Measurements from ENCODE around the gene PTGDS. TPM values are rescaled to one million over a fixed set of nuclear protein-coding genes. Genes with fewer than 3 reads are reported as not detected.

PTGDS gene
- total RNA-seq, 1 donor from 2014 or later, result 52.6 TPM

DNA sequence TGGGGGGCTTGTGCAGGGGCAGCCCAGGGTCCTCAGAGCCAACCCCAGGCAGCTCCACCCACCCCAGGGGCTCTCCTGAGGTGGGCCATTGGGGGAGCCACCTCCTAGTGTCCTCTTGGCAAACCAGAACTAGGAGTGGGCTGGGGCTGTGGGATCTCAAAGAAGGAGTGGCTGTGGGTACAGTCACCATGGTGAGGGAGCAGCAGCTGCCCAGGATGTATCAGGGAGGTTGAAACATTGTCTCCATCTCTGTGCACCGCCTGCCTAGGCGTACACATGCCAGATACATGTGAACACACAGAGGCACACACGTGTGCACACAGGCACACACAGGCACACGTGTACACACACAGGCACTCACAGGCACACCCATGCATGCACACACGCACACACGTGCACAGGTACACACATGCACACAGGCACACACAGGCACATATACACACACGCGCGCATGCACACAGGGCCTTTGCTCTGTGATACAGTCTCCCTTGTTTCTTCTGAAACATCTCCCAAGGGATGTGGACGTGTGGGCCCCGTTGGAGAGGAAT is 14.5 kb upstream of the PTGDS start:
- peaks cover 3% of the 10 kb centered on the region for H3K27me3 Mint-ChIP-seq (ENCODE audit: low read depth)
- H3K9me3 Mint-ChIP-seq, result no peaks in the 10 kb centered on the region
- peaks cover 6% of the 10 kb centered on the region for H3K4me1 Mint-ChIP-seq
- no peaks in the 10 kb centered on the region for H3K36me3 Mint-ChIP-seq
- H3K27ac Mint-ChIP-seq, result peak overlapping the region; percentile 50
- no peak overlapping the region for H3K4me3 Mint-ChIP-seq
- TF ChIP-seq, protein P1, sequence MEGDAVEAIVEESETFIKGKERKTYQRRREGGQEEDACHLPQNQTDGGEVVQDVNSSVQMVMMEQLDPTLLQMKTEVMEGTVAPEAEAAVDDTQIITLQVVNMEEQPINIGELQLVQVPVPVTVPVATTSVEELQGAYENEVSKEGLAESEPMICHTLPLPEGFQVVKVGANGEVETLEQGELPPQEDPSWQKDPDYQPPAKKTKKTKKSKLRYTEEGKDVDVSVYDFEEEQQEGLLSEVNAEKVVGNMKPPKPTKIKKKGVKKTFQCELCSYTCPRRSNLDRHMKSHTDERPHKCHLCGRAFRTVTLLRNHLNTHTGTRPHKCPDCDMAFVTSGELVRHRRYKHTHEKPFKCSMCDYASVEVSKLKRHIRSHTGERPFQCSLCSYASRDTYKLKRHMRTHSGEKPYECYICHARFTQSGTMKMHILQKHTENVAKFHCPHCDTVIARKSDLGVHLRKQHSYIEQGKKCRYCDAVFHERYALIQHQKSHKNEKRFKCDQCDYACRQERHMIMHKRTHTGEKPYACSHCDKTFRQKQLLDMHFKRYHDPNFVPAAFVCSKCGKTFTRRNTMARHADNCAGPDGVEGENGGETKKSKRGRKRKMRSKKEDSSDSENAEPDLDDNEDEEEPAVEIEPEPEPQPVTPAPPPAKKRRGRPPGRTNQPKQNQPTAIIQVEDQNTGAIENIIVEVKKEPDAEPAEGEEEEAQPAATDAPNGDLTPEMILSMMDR (IDR thresholded peaks at IDR 0.05; ENCODE audit: unreplicated experiment), result no peak
- DNase-seq (ENCODE audit: low spot score in 2 of 2, unreplicated experiment in 2 of 2), result no peak

DNA sequence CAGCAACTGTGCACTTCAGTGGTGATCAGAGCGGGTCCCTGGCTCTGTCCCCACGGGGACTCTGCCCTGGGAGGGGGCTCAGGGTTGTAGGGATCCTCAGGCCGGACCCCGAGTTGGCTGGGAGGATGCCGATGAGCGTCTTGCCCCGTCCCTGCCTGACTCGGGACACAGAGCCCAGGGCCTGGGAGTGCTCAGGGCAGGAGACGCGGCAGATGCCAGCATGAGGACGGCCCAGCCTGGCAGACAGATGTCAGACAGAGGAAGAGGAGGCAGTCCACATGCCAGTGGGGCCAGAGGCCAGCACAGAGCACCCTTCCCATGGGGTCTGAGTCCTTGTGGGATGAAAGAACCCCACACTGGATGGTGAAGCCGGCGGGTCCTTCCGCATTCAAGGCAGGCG is 14.0 kb upstream of the PTGDS start:
- Mint-ChIP-seq H3K27me3 (ENCODE audit: low read depth) (peaks cover 3% of the 10 kb centered on the region), H3K4me1 (peaks cover 6% of the 10 kb centered on the region), H3K9me3 (no peaks in the 10 kb centered on the region), H3K4me3 (no peak overlapping the region), H3K36me3 (no peaks in the 10 kb centered on the region), H3K27ac (peak overlapping the region; percentile 50)
- TF ChIP-seq, protein P1 (IDR thresholded peaks at IDR 0.05; ENCODE audit: unreplicated experiment), result no peak
- DNase-seq (ENCODE audit: low spot score in 2 of 2, unreplicated experiment in 2 of 2), result no peak

DNA sequence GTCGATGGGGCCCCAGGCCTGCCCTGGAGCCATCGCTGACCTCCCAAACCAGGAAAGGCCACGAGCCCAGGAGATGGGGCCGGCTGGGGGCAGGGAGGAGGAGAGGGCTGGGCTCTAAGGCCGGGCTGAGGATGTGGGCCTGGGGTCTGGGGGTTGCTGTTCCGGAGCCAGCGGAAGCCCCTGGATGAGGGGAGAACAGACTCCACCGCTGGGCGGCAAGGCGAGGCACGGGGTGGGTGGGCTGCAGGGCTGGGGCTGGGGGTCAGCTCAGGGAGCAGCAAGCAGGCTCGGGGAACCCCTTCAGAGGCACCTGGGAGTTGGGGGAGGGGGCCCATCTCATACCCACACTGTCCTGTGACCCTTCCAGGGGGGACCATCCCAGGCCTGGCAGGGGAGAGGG is 13.6 kb upstream of the PTGDS start:
- no peak for DNase-seq (ENCODE audit: low spot score in 2 of 2, unreplicated experiment in 2 of 2)
- TF ChIP-seq, protein P1 (IDR thresholded peaks at IDR 0.05; ENCODE audit: unreplicated experiment), result no peak
- Mint-ChIP-seq H3K27ac (no peak overlapping the region), H3K4me1 (peaks cover 6% of the 10 kb centered on the region), H3K4me3 (no peak overlapping the region), H3K27me3 (ENCODE audit: low read depth) (peaks cover 3% of the 10 kb centered on the region), H3K9me3 (no peaks in the 10 kb centered on the region), H3K36me3 (no peaks in the 10 kb centered on the region)

DNA sequence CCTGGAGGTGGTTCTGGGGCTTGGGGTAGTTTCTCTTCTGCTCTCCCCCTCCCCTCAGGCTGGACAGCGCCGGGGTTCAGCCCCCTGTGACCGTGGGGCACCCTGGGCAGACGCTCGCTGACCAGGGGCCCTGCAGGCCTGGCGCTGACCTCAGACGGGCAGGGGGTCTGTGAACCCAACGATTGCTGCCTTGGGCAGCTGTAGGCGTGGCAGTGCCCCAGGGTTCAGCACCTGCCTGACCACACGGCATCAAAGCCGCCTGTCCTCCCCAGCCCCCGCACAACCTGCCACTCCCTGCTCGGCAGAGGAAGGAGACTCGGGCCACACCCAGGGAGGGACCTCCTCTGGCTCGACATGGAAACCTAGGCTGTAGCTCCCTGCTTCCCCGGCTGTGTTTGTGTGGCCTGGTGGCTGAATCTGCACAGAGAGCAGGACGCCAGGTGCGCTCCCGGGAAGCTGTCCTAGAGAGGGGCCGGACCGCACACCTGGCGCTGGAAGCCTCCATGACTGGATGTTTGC is 13.1 kb upstream of the PTGDS start:
- no peak overlapping the region for H3K27ac Mint-ChIP-seq
- H3K9me3 Mint-ChIP-seq, result no peaks in the 10 kb centered on the region
- no peak for DNase-seq (ENCODE audit: low spot score in 2 of 2, unreplicated experiment in 2 of 2)
- H3K4me1 Mint-ChIP-seq, result peaks cover 6% of the 10 kb centered on the region
- H3K36me3 Mint-ChIP-seq, result no peaks in the 10 kb centered on the region
- H3K4me3 Mint-ChIP-seq, result no peak overlapping the region
- peaks cover 3% of the 10 kb centered on the region for H3K27me3 Mint-ChIP-seq (ENCODE audit: low read depth)
- TF ChIP-seq, protein P1 (IDR thresholded peaks at IDR 0.05; ENCODE audit: unreplicated experiment), result no peak

DNA sequence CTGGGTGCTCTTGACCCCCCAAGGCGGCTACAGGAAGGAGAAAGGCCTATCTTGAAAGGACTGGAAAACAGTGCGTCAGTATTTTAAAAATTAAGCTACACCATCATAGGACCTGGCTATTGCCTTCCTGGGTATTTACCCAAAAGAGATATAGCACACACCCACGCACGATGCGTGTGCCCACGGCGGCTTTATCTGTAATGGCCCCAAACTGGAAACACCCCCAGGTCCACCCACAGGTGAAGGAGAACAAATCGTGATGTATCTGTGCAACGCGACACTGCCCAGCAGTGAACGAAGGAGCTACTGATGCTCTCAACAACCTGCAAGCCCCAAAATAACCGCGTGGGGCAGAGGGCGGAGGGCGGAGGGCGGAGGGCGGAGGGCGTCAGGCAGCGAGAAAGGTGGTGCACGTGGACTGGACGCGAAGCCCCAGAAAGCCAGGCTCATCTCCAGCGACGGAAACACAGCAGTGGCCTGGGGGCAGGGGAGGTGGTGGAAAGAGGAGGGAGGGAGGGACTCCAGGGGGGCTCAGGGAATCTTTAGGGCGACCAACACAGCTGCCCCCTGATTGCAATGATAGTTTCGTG is 12.4 kb upstream of the PTGDS start:
- TF ChIP-seq, protein P1 (IDR thresholded peaks at IDR 0.05; ENCODE audit: unreplicated experiment), result no peak
- no peaks in the 10 kb centered on the region for H3K9me3 Mint-ChIP-seq
- DNase-seq (ENCODE audit: low spot score in 2 of 2, unreplicated experiment in 2 of 2), result no peak
- peaks cover 3% of the 10 kb centered on the region for H3K27me3 Mint-ChIP-seq (ENCODE audit: low read depth)
- H3K36me3 Mint-ChIP-seq, result no peaks in the 10 kb centered on the region
- peaks cover 7% of the 10 kb centered on the region for H3K4me1 Mint-ChIP-seq
- no peak overlapping the region for H3K27ac Mint-ChIP-seq
- no peak overlapping the region for H3K4me3 Mint-ChIP-seq

All from mesothelial cell of epicardium (in vitro differentiated cells).